ENCODE measurements around the gene ASAP3.

DNA sequence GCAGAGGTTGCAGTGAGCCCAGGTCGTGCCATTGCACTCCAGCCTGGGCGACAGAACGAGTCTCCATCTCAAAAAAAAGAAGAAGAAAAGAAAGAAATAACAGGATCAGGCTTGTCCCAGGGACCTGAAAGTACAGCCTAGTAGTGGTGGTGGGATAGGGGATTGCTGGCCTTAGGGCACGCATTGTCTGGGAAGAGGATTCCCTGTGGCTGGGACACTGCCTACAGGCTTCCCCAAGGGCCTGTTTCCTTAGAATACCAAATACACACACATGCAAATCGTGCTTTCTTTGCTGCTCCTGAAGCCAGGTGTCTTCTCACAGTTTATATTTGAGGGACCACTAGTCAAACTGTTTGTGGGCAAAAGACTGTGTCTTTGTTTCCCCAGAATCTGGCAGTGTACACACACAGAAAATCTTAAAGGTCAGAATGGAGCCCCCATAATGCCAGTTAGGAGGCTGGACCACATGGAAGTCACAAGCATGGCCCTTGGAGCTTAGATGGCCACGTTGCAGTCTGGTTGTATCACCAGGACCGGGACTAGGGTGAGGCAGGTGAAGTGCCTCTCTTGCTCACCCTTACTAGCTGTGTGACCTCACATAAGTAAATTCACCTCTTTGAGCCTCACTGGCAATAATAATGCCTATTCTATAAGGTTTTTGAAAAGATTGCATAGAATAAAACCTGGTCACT, 12.7 kb upstream of the ASAP3 start:
- TF ChIP-seq, protein P1, sequence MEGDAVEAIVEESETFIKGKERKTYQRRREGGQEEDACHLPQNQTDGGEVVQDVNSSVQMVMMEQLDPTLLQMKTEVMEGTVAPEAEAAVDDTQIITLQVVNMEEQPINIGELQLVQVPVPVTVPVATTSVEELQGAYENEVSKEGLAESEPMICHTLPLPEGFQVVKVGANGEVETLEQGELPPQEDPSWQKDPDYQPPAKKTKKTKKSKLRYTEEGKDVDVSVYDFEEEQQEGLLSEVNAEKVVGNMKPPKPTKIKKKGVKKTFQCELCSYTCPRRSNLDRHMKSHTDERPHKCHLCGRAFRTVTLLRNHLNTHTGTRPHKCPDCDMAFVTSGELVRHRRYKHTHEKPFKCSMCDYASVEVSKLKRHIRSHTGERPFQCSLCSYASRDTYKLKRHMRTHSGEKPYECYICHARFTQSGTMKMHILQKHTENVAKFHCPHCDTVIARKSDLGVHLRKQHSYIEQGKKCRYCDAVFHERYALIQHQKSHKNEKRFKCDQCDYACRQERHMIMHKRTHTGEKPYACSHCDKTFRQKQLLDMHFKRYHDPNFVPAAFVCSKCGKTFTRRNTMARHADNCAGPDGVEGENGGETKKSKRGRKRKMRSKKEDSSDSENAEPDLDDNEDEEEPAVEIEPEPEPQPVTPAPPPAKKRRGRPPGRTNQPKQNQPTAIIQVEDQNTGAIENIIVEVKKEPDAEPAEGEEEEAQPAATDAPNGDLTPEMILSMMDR (IDR thresholded peaks at IDR 0.05; ENCODE audit: insufficient read depth, low read length, poor library complexity, severe bottlenecking): no peak
- TF ChIP-seq EZH2phosphoT487 (conservative IDR thresholded peaks at IDR 0.05; ENCODE audit: low read length): no peak

Measured in SU-DHL-6 (cell line).